HG02642 (cell line): ENCODE measurements around the gene MIX23.

Experiments
- ATAC-seq: cut with Tn5 transposase; IDR thresholded peaks from one replicate; pipeline ENCODE4 v1.9.1; 2021; ENCODE audit warnings: mild to moderate bottlenecking; ENCODE audit not compliant: unreplicated experiment, poor library complexity

The MIX23 gene

DNA sequence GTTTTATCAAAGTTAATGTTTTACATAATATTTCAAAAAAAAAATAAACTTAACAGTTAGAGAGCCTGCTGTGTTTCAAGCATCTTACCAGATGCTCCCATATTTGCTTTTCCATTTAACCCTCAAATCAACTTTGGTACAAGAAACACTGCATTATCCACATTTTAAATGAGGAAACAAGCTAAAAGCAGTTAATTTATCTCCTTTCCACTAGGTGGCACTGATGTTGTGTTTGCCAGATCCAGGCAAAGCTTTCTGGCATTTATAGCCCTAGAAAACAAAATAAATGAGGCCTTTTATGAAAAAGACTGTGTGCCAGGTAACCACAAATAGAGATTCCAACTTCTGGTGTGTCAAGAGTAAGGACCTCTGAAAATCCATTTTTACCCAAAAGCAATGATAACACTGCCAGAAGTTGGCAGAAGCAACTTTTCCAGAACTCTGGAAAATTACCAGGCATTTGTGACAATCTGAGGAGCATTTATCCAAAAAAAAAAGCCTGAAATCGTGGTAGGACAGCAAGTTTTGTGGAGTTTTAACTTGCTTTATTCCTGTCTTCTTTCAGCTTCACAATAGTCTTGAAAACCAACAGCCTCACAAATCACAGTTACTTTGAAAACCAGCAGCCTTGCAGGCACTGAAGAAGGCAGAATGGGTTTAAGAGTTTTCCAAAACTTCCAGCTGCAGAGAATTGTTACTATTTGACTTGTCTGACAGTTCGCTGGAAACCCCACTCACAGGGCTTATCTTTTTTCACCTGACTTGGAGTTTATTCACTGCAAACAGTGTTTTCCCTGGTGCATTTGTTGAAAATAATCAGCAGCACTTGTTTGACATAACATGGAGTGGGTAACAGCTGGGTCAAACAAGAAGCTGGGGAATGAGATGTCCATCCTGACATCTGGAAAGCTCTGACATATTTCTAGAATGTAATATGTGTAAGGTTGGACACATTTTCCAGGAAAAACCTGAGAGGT lies 10.1 kb upstream of the MIX23 start:
- ATAC-seq = no peak

DNA sequence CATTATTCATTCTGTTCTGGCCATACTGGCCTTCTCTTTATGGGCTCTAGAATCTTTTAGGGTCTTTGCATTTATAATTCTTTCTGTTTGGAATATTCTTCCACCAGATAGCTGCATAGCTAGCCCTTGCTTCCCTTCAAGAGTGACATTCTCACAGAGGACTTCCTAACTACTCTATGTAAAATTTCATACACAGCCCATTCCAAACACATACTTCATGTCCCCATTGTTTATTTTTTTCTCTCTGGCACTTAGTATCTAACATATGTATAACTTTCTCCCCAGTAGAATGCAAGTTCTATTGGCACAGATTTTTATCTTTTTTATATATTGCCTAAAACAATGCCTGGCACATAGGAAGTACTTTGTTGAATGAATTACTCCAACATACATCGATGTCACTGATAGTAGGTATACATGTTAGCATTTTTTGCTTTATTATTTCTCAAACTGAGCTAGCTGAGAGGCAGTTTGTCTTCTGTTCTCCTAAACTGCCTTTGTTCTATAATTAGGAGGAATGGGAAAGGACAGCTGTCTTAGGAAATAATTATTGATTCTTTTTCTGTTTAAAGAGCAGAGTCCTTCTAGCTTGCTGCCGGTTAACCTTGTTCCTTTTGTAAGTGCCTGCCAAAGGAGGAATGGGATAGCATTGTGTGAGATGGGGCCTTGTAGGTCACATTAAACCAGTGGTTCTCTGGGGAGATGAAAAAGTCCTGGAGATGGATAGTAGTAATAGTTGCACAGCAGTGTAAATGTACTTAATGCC lies 8.8 kb upstream of the MIX23 start:
- ATAC-seq = no peak

DNA sequence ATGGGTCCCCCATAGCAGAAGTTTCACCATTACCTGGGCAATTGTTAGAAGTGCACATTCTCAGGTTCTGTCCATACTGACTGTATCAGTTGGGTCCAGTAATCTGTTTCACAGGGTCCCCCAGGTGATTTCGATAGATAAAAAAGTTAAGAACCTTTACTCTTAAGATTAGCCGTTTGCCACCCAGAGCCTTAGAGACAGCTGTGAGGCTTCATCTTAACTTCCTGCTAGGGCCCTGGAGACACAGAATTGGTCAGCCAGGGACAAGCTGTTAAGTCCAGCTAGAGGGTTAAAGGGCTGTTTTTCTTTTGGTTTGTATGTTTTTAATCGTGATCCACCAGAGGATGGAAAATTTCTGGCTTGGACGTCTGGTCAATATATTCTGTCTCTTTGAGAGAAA lies 7.6 kb upstream of the MIX23 start:
- no peak for ATAC-seq

DNA sequence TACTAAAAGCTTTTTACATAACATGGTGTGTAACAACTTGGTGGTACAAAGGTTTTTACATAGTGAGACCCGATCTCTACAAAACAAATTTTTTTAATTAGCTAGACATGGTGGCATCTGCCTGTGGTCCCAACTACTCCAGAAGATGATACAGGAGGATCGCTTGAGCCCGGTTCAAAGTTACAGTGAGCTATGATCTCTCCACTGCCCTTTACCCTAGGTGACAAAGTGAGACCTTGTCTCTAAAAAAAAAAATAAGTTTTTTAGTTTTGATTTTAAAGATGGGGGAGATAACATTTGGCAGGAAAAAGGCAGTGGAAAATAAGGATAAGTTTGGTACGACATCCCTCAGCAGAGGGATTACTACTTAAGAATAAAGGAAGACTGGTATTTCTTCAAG lies 6.9 kb upstream of the MIX23 start:
- no peak for ATAC-seq

DNA sequence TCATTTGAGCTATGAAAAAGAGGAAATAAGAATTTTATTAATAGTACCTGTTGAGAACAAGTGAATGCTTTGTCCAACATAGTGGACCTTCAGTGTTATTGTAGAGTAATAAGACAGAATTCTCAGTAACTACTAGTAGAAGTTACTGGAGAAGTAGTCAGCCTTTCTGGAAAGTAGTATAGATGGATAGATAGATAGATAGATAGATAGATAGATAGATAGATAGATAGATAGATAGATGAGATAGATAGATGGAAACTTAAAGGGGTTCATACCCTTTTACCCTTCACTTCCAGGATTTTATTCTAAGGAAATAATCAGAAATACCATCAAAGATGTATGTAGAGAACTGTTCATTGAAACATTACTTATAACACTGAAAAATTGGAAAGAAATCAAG lies 6.2 kb upstream of the MIX23 start:
- no peak for ATAC-seq

DNA sequence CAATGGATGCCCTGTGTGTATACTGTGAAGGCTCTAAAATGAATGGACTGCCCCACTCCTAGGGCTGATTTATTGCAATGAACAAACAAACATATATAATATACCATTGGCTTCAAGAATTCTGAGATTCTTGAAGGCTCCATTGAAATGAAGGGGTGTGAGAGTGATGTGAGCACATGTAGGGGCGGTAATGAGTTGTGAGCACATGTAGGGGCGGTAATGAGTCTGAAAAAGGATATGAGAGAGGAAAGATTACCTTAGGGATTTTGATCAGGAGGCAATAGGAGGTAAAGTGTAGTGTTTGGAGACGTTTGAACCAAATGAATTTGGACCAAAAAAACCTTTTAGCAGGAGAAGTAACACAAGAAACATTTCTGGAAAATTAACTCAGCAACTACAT lies 4.7 kb upstream of the MIX23 start:
- no peak for ATAC-seq

DNA sequence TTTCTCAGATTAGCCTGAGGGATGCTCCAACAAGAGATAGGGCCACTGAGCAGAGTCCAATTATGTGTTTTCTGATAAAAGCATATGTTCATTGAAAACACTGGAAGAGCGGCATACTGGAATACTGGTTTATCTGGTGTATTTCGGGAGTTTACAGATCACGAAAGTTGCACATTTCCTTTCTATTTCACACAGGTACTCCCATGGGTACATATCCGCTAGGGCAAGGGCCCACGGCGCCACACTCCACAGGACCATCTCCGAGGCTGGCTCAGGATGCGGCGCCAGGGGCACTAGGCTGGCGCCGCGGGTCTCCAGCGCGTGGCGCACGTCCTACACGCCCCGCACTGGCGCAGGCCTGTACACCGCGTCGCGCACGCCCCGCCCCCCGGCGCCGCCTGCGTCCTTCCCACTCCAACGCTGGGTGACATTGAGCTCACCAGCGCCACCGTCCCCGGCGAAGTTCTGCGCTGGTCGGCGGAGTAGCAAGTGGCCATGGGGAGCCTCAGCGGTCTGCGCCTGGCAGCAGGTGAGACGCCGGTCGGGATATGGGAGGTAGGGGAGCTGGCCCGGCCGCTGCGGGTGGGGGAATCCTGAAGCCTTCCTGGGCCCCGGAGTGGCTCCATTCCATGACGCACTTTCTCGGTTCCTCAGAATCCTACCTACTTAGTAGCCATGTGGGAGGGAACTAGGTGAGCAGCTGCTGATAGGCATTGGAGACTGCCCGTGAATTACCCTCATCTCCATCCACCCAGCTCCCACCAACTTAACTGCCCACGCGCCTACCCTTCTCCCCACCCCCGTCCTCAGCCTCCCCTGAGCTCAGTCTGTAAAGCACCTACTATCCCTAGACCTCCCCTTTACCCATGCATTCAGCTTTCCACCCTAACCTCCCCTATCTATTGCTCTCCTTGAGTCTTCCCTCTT lies 1.0 kb upstream of the MIX23 start, which contains the start of gene FAM162A:
Gene FAM162A, plus strand, starts transcription at position 412 of the 927 bp plus-strand sequence. Its CDS starts 84 bp downstream, at position 496.
- ATAC-seq = peak; percentile 94

DNA sequence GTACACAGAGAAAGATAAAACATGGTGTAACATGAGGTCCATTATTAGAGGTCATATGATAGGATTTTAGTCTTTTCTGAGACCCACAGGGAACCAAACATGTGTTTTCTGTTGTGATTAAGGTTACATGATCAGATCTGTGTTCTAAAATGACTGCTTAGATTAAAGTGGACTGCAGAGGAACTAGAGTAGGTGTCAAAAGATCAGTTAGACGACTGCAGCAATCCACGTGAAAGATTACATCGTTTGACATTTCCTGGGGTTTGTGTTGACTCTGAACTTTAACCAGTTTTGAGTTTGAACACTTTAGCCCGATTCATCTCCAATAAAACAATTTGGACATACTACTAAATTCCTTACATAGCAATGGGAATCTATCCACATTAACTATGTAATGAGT lies 5.1 kb downstream of the MIX23 start:
- no peak for ATAC-seq

DNA sequence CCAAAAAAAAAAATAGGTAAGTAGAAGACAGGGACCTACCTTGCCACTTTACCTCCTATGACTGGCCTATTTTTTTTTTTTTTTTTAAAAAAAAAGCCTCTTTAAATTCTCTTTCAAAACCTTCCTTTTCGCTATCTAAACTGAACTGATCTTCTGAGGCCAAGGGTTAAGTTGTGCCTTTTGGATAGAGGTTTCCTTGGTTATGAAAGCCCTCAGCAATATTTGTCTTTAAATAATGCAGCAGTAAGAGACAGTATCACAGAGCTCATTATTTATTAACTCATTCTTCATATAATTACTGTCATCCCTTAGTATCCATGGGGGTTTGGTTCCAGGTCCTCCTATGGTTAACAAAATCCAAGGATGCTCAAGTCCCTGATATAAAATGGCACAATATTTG lies 9.0 kb downstream of the MIX23 start:
- ATAC-seq = no peak

DNA sequence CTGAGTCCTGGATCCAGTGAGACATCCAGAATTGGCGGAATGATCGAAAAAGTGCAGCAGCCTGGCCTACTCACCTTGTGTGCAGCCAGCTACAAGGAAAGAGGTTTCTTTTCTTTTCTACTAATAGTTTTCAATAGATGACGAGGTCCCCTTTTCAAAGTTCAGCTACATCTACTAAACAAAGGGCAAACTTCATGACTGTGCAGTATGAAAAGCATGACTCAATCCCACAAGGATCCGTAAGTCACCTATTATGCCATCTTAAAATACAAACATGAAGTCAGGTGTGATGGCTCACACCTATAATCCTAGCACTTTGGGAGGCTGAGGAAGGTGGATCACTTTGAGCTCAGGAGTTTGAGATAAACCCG lies 16.7 kb downstream of the MIX23 start:
- ATAC-seq = no peak

DNA sequence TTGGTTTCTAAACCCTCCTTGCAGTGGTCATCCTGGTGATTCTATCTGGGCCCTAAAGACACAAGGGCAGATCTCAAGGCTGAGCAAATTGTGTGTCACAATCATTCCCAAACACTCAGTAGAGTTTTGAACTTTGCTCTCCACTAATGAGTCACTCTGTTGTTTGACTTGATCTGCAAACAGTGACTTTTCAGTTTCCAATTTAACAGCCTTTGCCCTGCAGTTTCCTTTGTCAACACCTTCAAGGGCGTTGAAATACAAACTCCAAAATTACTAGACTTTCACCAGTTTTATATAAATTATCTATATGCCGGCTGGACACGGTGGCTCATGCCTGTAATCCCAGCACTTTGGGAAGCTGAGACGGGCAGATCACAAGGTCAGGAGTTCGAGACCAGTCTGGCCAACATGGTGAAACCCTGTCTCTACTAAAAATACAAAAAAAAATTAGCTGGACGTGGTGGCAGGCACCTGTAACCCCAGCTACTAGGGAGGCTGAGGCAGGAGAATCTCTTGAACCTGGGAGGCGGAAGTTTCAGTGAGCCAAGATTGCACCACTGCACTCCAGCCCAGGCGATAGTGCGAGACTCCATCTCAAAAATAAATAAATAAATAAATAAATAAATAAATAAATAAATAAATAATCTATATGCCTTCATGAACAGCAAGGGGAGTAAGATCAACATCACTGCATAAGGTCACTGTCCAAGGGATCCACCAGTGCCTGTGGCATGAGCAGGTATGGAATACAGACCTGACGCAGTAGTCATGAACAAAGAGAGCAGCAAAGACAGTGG lies 17.3 kb downstream of the MIX23 start:
- peak; percentile 48 for ATAC-seq

DNA sequence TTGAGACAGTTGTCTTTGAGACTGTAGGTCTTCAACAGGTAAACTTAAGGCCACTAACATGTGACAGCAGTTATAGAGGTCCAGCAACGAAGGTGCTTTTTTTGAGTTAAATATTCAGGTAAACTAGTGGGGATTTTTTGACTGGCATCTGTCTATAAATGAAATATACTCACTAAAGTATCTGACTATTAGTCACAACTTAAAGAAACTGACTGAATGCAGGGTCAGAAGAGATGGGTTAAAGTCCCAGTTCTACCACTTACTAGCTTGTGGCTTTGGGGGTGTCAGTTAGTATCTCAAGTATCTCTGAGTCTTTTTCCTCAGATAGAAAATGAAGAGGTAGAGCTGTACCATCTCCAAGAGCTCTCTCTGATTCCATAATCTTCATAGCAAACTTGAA lies 18.0 kb downstream of the MIX23 start:
- peak; percentile 23 for ATAC-seq

DNA sequence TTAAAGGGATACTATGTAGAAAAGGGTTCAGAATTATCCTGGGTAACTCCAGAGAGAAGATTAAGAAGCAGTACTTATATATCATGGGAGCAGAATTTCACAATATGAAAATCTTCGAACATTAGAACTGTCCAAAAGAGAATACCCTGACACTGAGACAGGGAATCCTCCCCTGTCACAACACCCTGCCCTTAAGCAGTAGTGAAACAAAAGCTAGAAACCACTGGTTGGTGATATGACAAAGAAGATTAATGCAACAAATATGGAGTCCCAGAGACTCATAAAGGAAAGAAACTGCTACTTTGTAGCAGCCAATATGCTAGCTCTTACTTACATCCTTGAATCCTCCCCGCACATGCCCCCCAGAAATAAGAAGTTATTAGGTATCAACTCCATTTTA lies 18.5 kb downstream of the MIX23 start:
- no peak for ATAC-seq

DNA sequence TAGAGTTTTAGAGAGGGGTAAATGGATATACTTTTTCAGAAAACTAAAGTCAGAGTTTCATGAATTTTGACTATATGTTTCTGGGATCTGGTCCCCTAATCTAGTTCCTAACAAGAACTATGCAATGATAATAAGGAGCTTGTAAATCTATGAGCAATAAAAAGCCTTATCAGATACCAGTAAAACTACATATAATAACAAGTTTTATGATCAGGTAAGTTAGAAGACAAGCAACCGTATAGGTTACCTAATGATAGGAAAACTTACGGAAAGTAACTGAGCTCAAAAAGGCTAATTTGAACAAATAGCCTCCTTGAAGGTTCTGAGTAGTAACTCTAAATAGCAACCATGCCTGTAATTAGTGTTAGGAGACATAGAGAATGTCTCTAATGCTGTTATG lies 21.0 kb downstream of the MIX23 start:
- ATAC-seq = no peak

DNA sequence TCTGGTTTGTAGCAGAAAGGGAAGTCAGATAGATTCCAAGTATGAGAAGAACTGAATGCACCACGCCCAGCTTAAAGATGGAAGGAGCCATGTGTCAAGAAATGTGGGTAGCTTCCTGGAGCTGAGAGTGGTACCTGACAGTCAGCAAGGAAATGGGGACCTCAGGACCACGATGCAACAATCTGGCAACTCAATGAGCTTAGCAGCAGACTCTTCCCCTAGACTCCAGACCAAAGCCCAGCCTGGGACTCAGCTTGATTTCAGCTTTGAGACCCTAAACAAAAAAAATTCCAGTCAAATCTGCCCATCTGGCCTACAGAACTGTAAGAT lies 24.4 kb downstream of the MIX23 start:
- ATAC-seq = no peak

DNA sequence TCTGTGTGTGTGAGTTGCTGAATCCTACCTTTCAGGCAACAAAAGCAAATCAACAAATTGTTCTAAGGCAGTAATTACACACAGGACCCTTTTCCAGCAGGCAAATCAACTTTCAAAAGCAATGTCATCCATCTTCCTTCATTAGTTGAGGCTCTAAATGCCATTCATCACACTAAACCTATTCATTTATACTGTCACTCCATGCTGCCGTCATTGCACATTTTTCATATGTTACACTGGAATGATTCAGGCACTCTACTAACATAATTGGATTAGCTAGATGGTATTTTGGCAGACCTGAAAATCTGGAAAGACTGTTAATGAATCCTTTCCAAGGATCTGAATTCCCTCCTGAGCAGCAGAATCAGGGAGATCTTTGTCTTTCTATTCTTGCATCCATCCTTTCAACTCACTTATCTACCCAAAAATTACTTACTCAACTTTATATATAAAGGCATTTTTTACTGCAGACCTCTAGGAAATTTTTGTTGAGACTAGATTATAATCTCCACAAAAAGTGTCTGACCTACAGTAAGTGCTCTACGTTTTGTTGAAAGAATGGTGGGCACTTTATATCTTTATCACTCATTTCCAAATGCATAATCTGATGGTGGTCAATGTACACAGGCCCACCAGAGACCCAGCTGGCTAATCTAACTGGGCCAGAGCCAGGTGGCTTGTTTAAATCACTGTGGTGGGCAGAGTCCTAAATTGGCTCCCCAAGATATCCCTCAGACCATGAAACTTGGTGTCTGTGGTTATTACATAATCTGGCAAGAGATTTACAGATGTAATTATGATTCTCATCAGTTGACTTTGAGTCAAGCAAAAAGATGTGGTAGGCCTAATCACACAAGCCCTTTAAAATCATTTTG lies 25.0 kb downstream of the MIX23 start:
- ATAC-seq = no peak

DNA sequence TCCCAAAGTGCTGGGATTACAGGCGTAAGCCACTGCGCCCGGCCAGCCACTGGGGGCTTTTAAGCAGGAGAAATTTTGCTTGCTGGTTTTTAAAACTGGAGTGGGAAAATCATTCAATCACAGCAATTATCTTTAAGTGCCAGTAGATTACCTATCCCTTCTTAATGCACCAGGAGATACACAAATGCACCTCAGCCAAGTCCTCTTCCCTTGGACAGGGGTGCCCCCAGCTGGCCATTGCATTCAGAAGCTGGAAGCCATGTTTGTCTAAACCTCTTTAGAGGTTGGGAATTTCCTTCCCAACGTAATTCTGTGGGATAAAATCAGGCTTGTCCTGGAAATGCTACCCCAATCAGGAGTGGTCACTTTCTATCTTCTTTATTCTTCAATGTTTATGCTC lies 26.6 kb downstream of the MIX23 start:
- ATAC-seq = no peak

DNA sequence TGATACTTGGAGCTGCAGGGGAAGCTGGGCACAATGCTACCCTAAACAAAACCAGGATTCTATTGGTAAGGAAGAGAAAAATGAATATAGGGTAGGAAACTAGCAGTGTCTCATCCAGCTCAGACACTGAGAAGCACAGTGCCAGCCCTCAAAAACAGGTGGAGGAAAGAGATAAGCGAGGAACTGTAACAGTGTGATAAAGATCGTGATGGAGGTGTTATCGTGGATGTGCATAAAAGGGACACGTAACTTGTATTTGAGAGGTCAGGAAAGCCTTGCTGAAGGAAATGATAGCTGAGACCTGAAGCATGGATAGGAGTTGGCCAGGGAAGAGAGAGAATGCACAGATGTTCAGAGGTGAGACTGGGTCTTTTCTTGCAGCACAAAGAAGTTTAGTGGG lies 27.4 kb downstream of the MIX23 start:
- ATAC-seq = no peak

DNA sequence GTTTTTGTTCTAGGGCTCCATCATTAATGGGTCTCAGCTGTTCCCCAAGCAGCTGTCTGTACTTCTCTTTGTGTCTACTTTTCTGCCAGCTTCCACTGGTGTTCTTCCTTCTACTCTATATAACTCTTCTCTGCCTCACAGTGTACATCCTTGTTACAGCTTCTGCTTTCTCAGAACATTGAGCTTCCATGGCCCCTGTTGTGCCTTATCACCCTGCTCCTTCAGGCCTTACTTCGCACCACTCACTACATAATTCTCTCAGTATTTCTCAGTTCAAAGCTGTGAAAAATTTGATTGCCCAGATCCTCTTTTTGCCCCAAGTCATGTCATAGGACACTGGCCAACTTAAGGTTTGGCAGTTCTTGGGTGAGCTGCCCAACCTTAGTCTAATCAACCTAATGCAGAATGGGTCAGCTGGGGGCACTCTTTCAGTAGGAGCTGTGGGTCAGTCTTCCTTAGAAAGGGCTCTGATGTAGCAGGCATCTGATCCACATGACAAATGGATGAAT lies 29.1 kb downstream of the MIX23 start:
- no peak for ATAC-seq
